SHP77 treated with DMSO at 0.1 percent for 48 hours (cell line): ENCODE data around the gene KIF26A.

Experiments used
- DNase-seq: peaks from one replicate; lab custom pipeline; 2025; lab: John Stamatoyannopoulos, UW

The KIF26A gene

DNA sequence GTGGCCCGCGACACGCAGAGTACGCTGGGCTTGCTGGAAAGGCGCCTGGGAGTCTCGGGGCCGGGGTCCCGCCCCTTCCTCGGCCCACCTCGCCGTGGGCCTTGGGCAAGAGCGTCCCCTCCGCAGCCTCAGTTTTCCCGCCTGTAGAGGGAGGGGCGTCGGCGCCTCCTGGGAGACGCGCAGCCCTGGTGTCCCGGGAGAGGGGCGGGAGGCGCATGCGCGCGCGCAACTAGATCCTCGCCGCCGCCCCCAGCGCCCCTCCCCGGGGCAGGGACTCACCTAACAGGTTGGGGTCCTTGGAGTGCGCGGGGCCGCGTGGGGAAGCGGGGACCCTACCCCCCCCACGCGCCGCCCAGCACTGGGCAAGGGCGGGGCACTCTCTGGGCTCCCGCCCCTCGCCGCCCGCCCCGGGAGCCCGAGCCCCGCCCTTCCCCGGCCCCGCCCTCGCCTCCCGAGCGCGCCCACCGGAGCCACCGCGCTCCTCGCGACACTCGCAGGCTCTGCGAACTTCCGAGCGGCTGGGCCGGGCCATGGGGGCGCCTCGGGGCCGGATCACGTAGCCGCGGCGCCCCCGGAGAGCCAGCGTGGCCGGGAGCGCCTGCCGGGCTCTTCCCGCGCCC, at the start of gene KIF26A:
Gene KIF26A (plus strand): TSS at position 490 of the 620 bp plus-strand sequence. CDS start 136 bp downstream, outside the sequence.
- peak; percentile 7 for DNase-seq

DNA sequence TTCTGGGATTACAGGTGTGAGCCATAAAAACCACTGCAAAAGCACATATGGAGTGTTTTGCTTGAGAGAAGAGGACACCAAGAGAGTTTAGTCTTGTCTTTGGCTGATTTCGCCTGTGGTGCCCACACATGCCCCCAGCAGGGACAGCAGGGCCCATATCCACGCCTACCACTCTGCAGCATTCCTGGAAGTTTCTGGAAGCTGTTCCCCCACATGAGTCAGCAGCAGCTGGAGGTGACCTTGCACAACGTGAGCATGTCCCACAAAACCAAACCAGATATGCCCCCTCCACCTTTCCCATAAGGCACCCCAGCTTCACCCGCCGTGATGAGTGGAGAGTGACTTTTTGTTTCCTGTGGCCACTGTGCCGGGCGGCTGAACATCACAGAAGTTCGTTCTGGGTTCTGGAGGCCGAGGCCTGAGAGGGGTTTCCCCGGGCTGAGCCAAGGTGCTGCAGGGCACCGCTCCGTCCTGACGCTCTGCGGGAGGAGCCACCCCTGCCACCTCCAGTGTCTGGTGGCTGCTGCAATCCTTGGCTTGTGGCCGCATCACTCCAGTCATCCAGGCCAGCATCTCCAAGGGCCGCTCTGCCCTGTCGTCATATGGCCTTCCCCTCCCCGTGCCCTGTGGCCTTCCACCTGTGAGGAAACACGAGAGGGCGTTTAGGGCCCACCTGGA, 48.2 kb upstream of the KIF26A start:
- DNase-seq = no peak

DNA sequence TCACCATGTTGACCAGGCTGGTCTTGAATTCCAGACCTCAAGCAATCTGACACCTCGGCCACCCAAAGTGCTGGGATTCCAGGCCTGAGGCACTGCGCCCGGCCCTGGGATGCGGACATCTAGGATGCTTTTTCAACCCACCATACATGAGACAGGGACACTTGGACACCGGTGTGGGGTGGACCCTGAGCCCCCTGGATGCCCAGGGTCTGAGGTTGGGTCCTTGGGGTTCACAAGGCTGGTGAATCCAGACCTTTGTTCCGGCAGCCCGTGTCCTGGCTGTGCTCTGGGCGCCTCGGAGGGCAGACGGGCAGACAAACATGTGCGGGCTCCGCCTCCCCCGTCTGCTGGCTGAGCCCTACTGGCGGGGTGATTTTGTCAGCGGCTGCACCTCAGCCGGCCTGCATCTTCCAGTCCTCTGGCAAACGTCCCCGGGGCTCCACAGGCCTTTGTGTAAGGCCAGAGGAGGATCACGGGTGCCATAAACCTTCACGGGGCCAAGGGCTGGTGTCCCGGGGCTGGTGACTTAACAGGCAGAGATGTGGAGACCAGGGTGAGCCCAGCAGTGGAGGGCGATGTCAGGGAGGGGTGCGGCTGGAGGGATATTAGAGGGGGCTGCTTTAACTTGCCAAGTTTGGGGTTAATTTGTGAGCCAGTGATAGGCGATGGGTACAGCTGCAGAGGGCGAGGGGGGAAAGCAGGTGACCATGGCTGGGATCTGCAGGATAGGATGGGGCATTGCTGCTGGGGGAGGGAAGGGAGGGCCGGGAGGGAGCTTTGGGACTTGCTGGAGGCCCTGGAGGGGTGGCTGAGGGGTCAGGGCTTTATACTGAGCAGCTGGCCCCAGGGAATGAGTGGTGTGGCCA, 47.1 kb upstream of the KIF26A start:
- DNase-seq = no peak

DNA sequence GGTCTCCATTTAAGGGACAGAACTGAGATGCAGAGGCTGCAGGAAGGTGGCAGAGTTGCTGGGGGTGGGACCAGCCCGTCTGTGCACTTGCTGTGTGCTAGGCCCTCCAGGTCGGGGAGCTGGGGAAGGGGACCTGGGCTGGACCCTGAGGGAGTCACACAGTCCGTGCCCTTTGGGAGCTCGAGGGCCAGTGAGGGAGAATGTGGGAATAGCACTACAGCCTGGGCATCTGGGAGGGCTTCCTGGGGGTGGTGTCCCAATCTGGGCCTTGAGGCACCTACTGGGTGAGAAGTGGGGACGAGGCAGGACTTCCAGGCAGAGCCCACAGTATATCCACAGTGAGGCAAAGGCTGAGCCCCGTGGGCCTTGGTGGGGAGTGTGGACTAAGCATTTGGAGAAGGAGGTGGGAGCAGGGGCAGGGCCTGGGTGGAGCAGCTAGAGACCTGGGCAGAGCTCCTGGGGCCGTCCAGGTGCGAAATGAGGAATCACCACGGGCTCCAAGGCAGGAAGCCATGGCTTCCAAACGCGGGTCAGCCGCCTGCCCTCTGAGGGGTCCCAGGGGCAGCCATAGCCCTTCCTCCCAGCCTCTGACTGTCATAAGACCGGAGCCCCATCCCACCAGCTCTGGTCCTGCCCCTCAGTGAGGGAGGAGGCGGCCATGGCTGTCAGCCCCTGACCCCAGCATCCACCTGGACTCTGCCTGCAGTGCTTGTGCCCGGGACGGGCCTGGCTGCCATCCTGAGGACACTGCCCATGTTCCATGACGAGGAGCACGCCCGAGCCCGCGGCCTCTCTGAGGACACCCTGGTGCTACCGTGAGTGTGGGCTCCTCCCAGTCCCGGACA, 46.2 kb upstream of the KIF26A start:
- DNase-seq = no peak

DNA sequence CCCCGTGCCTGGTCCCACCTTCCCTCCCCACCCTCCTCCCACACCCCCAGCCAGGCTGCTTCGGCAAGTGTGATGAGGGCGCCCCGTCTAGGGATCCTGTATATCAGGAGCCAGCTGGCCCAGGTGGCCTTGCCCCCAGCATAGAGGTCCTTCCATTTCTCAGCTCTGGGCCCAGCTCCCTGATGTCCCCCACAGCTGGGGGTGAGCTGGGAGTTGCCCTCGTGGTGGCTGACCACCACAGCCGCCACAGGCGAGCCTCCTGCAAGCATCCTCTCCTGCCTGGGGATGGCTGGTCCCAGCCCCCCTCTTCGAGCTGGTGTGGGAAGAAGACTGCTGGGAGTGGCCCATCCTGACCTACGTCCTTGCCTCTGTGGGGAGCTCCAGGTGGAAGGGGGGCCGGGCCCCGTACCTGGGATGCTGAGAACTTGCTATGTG, 45.4 kb upstream of the KIF26A start:
- DNase-seq = no peak

DNA sequence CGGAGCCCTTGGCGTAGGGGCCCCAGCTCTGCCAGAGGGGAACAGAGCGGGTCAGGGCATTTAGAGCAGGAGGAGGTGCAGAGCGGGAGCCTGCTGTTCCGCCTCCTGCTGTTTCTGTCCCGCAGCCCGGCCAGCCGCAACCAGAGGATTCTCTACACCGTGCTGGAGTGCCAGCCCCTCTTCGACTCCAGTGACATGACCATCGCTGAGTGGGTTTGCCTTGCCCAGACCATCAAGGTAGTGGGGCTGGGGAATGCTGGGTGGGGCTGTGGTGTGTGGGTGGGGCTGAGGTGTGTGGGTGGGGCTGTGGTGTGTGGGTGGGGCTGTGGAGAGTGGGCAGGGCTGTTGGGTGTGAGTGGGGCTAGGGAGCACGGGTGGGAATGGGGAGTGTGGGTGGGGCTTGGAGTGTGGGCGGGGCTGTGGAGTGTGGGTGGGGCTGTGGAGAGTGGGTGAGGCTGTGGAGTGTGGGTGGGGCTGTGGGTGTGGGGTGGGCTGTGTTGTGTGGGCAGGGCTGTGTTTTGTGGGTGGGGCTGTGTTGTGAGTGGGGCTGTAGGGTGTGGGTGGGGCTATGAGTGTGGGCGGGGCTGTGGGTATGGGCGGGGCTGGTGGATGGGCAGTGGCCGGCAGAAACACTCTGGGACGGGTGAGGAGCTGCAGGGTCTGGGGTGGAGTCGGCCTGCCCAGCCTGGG, 44.9 kb upstream of the KIF26A start:
- DNase-seq = no peak

DNA sequence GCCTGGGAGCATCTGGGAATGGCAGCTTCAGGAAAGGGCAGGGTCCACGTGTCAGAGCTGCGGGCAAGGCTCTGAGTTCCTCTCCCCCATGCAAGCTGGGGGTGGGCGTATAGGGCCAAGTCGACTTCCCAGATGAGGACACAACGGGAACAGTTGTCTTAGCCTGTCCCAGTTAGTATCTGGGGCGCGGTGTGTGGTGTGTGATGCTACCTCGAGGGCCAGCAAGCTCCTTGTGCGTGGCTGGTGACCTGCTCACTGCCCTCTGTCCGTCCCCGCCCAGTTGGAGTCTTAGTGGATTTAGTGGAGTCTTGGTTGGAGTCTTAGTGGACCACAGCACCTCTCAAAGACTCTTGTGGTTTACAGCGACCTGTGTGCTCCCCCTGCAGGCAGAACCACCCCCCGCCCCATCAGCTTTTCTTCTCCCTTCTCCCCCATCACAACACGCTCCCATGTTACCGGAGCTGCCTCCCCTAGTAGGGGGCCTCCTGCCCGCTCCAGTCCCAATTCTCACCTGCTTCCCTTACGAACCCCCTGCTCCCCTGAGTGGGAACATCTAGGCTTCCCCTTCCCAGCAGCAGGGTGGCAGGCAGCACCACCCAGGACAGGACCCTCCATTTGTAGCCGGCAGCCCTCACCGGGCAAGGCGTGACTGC, 44.2 kb upstream of the KIF26A start:
- no peak for DNase-seq

DNA sequence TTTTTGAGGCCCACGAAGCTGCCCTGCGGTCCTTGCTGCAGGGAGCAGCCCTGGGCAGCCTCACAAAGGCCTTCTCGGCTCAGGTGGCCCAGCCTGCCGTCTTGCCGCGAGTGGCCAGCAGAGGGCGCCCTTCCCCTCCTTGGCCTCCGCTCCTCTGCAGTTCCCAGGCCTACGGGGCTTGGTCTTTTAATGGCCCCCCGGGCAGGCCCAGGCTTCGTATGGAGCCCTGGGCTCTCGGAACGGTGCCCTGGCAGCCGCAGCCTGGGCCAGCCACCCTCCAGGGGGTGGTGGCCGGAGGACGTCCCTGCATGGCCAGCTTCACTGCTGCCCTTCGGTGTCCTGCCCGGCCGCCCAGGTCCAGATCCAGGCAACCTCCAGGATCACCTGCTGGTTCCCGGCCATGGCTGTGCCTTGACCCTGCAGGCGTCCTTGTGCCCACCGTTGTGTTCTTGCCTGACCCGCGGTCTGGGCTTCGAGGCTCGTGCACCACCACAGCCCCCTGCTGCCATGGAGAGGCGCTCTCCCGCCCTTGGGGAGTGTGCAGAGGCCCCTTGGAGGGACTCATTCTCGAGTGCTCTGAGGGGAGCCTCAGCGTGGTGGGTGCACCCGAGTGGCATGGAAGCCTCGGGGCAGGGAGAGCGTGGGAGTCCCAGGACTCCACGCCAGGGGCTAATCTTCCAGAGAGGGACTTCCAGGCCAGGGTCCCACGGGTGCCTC, 43.5 kb upstream of the KIF26A start:
- DNase-seq = no peak

DNA sequence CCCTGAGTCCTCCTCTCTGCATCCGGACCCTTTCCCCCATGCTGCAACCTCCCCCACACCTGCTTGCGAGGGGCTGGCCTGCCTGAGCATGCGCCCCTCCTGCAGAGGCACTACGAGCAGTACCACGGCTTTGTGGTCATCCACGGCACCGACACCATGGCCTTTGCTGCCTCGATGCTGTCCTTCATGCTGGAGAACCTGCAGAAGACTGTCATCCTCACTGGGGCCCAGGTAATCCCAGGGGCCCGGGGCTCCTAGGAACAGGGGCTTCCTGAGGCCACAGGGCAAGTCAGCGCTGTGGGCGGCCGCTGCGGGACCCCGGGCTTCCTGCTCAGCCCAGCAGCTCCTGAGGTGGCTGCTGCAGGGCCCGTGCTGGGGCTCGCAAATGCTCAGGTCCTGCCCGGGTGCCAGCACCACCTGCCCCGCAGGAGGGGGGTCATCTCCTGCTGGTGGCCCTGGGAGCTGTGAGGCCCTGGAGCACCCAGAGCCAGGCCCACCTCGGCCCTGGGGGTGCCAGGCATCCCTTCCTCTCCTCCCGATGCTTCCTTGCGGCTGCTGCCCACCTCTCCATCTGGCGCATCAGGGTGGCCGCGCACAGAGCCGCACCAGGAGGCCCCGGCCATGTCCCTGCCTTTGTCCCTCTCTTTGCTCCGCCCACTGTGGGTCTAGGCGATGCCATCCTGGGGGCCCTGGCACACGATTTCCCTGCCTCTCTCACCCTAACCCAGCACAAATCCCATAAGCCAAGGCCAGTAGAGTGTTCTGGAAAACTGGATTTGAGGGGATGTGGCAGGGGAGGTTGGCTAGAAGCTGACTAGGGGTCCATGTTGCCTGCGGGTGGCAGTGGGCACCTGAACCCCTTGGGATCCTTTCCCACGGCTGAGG, 42.7 kb upstream of the KIF26A start:
- no peak for DNase-seq

DNA sequence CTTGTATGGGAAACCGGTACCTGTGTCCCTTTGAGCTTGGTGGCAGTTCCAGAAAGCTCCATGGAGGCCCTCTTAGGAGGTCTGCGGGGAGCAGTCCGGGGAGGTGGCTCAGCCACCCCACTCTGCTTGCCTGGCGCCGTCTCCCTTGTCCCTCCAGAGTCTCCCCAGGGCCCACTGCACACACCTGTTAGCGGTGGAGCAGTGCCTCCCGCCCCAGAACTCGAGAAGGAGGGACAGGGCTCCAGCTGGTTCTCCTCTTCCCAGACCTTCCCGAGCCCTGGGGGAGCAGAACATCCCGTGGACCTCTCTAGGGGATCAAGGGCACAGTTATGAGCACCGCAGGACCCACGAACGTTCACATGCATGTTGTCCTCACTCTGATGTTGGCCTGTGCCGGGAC, 42.1 kb upstream of the KIF26A start:
- no peak for DNase-seq

DNA sequence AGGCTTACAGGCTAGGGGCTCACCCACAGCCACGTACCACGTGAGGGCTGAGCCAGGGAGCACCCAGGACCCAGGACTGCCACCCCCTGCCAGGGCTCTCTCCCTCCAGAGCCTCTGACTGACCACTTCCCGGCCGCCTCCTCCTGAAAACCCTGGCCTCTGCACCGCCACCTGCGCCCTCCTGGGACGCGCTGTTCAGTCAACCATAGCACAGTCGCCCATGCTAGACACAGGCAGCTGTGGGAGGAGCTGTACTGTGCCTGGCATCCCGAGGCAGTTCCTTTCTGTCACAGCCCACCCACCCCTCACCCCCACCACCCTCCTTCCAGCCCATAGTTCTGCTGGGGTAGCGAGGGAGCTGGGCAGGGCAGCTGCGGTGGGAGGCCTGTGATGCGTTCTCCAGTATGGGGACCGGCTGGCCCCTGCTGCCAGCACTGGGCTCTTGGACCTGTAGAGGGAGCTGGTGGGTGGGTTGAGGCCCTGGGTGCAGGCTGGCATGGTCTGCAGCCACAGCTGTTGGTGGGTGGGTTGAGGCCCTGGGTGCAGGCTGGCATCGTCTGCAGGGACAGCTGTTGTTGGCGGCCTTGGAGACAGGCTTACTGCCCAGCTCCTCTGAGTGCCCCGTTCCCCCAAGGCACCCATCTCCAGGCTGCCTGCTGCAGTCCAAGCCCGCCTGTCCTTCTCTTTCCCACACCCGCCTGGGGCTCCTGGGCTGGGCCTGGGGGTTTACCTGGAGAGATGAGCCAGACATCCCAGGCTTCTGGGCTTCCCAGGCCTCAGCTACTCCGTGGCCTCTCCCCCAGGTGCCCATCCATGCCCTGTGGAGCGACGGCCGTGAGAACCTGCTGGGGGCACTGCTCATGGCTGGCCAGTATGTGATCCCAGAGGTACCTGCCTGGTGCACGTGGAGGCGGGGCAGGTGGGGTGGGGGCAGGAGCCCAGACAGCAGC, 41.4 kb upstream of the KIF26A start:
- DNase-seq = no peak

DNA sequence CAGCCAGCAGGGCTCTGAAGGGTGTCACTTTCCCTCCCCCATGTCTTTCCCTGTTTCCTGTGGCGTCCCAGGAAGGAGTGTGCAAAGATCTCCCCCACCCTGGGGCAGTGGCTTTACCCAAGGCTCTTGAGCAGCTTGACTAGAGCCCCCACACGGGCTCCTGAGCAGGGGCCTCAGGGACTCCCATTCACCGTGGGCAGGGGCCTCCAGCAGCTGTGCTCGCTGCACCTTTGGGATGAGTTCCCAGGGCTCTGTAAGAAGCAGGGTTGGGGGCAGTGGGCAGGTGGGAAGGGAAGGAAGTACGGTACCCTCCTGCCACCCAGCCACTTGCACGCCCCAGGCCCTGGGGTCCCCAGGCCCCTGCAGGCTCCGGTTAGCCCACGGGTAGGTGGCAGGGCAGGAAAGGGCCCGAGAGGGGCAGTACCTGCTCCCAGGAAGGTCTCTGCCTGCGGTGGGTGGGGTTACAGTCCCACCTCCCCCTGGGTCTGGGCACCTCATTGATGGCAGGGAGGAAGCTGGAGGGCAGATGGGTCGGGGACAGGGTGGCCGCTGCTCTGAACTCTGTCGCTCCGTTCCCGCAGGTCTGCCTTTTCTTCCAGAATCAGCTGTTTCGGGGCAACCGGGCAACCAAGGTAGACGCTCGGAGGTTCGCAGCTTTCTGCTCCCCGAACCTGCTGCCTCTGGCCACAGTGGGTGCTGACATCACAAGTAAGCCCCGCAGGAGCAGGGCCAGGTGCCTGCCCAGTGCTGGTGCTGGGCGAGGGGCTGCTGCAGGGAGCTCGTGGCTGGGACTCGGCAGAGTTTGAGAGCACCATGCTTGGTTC, 39.9 kb upstream of the KIF26A start:
- DNase-seq = no peak

DNA sequence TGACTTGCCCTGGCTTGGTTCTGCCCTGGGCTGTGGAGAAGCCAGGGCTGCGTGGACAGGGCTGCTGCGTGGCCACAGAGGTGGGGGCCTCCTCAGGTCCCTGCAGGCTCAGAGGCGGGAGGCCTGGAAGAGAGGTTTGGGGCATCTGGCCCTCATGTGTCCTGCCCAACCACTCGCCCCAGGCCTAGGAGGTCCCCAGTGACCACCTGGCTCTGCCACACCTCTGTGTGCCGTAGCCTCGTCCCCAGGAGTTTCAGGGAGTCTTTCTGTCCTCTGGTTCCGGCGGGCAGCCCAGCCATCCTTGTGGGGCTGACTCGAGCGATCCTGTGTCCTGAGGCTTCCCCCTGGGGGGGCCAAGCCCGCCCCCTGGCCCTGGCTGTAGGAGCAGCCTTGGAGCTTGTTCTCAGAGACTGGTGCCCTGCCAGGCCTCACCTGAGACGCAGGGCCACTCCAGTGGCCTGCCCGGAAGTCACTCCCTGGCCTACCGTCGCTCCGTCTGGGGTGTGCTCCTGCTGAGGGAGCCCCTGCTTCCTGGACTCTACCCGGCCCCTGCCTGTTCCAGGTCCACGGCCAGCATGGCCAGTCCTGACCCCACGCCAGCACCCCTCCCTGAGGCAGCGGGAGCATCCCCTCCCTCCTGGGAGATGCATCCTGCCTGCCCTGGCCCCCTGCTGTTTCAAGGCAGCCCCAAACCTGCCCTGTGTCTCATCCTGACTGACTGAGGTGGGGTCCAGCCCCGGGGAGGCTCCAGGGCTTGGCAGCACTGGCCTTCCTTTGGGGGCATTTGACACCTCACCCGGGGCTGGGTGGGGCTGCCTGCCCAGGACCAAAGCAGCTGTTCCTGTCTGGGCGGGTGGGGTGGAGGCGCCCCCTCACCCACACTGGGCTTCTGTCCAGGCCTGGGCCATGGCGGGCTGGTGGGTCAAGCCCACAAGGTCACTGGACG, 39.0 kb upstream of the KIF26A start:
- DNase-seq = no peak

DNA sequence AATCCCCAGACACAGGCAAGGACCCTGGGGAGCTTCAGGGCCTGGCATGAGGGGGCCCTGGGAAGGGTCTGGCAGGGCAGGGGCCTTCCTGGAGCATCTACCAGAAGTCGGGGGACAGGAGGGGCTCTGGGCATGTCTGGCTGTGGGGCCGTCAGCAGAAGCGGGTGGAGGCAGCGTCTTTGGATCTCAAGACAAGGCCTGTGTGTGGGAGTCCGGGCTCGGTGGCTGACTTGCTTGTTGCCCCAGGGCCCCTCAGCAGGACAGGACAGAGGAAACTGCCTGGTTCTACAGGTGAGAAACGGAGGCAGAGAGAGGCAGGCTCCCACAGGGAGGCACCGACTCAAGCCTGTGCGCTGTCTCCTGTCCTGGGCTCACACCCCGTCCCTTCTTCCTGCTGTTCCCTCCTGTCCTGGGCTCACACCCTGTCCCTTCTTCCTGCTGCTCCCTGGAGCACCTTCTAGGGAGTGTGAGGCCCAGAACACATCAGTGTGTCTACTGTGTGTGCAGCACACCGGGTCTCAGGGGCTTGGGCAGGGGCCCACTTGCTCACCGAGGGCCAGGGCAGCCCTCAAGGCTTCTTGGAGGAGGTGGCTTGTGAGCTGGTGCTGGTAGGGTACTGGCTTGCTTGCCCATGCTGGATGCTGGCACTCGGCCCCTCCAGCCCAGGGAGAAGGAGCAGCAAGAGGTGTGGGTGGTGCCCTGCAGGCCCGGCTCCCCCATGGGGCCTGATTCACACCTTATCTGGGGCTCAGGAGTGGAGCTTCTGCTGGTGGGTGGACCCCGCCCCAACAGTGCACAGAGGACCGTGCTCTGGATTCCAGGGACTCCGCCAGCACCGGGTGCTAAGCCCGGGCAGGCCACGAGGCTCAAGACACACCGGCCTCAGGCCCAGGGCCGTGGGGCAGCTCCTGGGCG, 38.0 kb upstream of the KIF26A start:
- no peak for DNase-seq

DNA sequence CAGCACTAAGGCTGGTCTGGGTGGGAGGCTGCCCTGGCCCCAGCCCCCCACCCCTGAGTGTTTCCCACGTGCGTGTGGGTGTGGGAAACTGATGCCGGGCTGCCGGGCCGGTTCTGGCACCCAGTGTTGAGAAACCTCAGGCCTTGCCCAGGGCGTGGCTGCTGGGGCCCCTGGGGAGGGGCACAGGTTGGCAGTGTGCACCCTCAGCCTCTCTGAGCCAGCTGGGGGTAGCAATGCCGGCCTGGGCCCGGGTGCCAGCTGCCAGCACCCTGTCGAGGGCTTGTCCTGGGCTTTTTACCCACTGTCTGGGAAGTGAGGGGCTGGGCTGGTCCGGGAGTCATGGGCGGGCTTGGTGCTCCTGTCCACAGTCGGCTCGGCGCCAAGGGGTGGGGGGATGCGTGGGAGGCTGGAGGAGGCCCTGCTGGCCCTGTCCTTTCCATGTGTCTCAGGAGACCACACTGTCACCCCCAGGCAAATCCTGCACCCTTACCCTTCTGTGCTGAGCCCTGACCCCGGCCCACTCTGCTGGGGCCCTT, 37.2 kb upstream of the KIF26A start:
- no peak for DNase-seq
